Liver (tissue), 9 donors: Measurements from ENCODE around the gene CTNNA2. TPM values are rescaled to one million over a fixed set of nuclear protein-coding genes. Genes with fewer than 3 reads are reported as not detected.

ENCODE experiments used
- DNase-seq: peaks from one replicate; pipeline ENCODE4 v3.0.0-alpha.2; 2017; ENCODE audit warnings: low spot score
- H3K27ac ChIP-seq, 2 donors: one replicate each; pipeline ENCODE4 v1.7.0; 2013; ENCODE audit warnings: inconsistent platforms in 2 of 2, low read length in 2 of 2, control low read depth in 1 of 2, low read depth in 1 of 2, mild to moderate bottlenecking in 1 of 2
- H3K27me3 ChIP-seq, 4 donors: one replicate each; pipeline versions ENCODE4 v1.6.1 to v1.7.0; 2013; ENCODE audit warnings: low read length in 3 of 4, inconsistent platforms in 1 of 4, mild to moderate bottlenecking in 1 of 4, moderate library complexity in 1 of 4; ENCODE audit not compliant: control insufficient read depth in 4 of 4, insufficient read depth in 4 of 4
- H3K36me3 ChIP-seq, 4 donors: one replicate each; pipeline versions ENCODE4 v1.6.1 to v1.7.0; 2013; ENCODE audit warnings: low read length in 3 of 4, mild to moderate bottlenecking in 3 of 4, low read depth in 1 of 4, moderate library complexity in 1 of 4; ENCODE audit not compliant: control insufficient read depth in 4 of 4, insufficient read depth in 3 of 4
- H3K4me1 ChIP-seq, 4 donors: one replicate each; pipeline versions ENCODE4 v1.6.1 to v1.7.0; 2013; ENCODE audit warnings: low read length in 3 of 4, mild to moderate bottlenecking in 3 of 4, moderate library complexity in 1 of 4; ENCODE audit not compliant: control insufficient read depth in 4 of 4, insufficient read depth in 4 of 4
- H3K4me3 ChIP-seq, 3 donors: one replicate each; pipeline versions ENCODE4 v1.6.1 to v1.7.0; 2013; ENCODE audit warnings: low read length in 3 of 3, control low read depth in 1 of 3, low read depth in 1 of 3, mild to moderate bottlenecking in 1 of 3
- H3K9ac ChIP-seq, 2 donors: one replicate each; pipeline ENCODE4 v1.7.0; 2013; ENCODE audit warnings: low read length in 2 of 2, mild to moderate bottlenecking in 2 of 2, moderate library complexity in 2 of 2, control low read depth in 1 of 2, low read depth in 1 of 2
- H3K9me3 ChIP-seq, 4 donors: one replicate each; pipeline versions ENCODE4 v1.6.1 to v1.7.0; 2013; ENCODE audit warnings: low read length in 3 of 4; ENCODE audit not compliant: control insufficient read depth in 4 of 4
- CTCF ChIP-seq: fragments of 150-350 bp; IDR thresholded peaks from 2 replicates; pipeline ENCODE4 v1.5.1; 2017; ENCODE audit warnings: improper control_type of control experiment, low read depth, low read length; ENCODE audit not compliant: missing input control
- EGR1 ChIP-seq, 2 donors: IDR thresholded peaks; 2 replicates each; pipeline ENCODE4 v1.6.1; 2016 to 2018; ENCODE audit warnings: antibody characterized with exemption in 2 of 2, low read depth in 2 of 2
- FOXA2 ChIP-seq: IDR thresholded peaks from 2 replicates; pipeline ENCODE4 v1.6.1; 2016; ENCODE audit warnings: antibody characterized with exemption
- GABPA ChIP-seq, 2 donors: IDR thresholded peaks in 1 of 2; conservative IDR thresholded peaks in 1 of 2; 2 replicates each; pipeline ENCODE4 v1.6.1; 2016; ENCODE audit warnings: antibody characterized with exemption in 2 of 2, mild to moderate bottlenecking in 1 of 2, moderate library complexity in 1 of 2
- HNF4A ChIP-seq, 2 donors: conservative IDR thresholded peaks; 2 replicates each; pipeline ENCODE4 v1.6.1; 2016; ENCODE audit warnings: antibody characterized with exemption in 2 of 2, mild to moderate bottlenecking in 2 of 2
- HNF4G ChIP-seq: IDR thresholded peaks from 2 replicates; pipeline ENCODE4 v1.6.1; 2016; ENCODE audit warnings: antibody characterized with exemption
- JUND ChIP-seq, 2 donors: IDR thresholded peaks; 2 replicates each; pipeline ENCODE4 v1.6.1; 2016; ENCODE audit warnings: antibody characterized with exemption in 2 of 2
- MAX ChIP-seq: IDR thresholded peaks from 2 replicates; pipeline ENCODE4 v1.6.1; 2016; ENCODE audit warnings: antibody characterized with exemption
- NR2F2 ChIP-seq: IDR thresholded peaks from 2 replicates; pipeline ENCODE4 v1.6.1; 2016; ENCODE audit warnings: antibody characterized with exemption
- REST ChIP-seq: IDR thresholded peaks from 2 replicates; pipeline ENCODE4 v1.6.1; 2016; ENCODE audit warnings: antibody characterized with exemption, mild to moderate bottlenecking
- RXRA ChIP-seq, 2 donors: IDR thresholded peaks; 2 replicates each; pipeline ENCODE4 v1.6.1; 2017 to 2018; ENCODE audit warnings: antibody characterized with exemption in 2 of 2, mild to moderate bottlenecking in 1 of 2
- SP1 ChIP-seq: IDR thresholded peaks from 2 replicates; pipeline ENCODE4 v1.6.1; 2018; ENCODE audit warnings: antibody characterized with exemption, mild to moderate bottlenecking
- TAF1 ChIP-seq: conservative IDR thresholded peaks from 2 replicates; pipeline ENCODE4 v1.6.1; 2016; ENCODE audit warnings: antibody characterized with exemption, mild to moderate bottlenecking
- YY1 ChIP-seq: IDR thresholded peaks from 2 replicates; pipeline ENCODE4 v1.6.1; 2016; ENCODE audit warnings: antibody characterized with exemption, mild to moderate bottlenecking
- ZBTB33 ChIP-seq: IDR thresholded peaks from 2 replicates; pipeline ENCODE4 v1.6.1; 2016; ENCODE audit warnings: antibody characterized with exemption
- WGBS: extraction: QIAGEN DNeasy Blood & Tissue Kit; methylation state at CpG from one replicate; pipeline ENCODE4 v1.1.7; 2013; 5-methylcytosine and 5-hydroxymethylcytosine counted together
- polyA plus RNA-seq, 2 donors: library from polyadenylated mRNA; stranded (reverse) in 1 of 2; unstranded in 1 of 2; fragments of 200-250 nt in 1 of 2; fragments of >200 nt in 1 of 2; fragmentation: Nextera tagmentation in 1 of 2; extraction: Ambion mirVana in 1 of 2; gene quantifications; one replicate each; pipeline versions ENCODE4 v1.2.1 to v1.2.3, GENCODE V29; 2013 to 2015
- total RNA-seq, 2 donors: library from RNA; depleted of rRNA; stranded (reverse); fragments of >200 nt; gene quantifications; one replicate each; pipeline ENCODE4 v1.2.3, GENCODE V29; 2014
- donor health status: healthy.
- donor health status: healthy.
- donor health status: healthy.
- donor health status: healthy.
- donor health status: healthy.

The CTNNA2 gene
- total and polyA plus RNA-seq, 4 donors, result 0.05 TPM; not detected in 3

GRCh38 chr2:80328159-80328571 lies 815.3 kb downstream of the CTNNA2 start:
- H3K9ac ChIP-seq, result no peak overlapping the region
- H3K27me3 ChIP-seq, result peaks cover 0 to 3% (median 0%) of the 10 kb centered on the region in 4 donors
- H3K4me3 ChIP-seq, result no peak overlapping the region
- 48% methylated on average over 1 of the region's 1 CpG for WGBS
- no peaks in the 10 kb centered on the region for H3K9me3 ChIP-seq
- H3K36me3 ChIP-seq, result no peaks in the 10 kb centered on the region
- no peak overlapping the region for H3K27ac ChIP-seq
- H3K4me1 ChIP-seq, result no peaks in the 10 kb centered on the region
- no peak for DNase-seq
- no peak for TF ChIP-seq NR2F2
- TF ChIP-seq RXRA (IDR thresholded peaks at IDR 0.05), result no peak
- TF ChIP-seq MAX, result no peak
- TF ChIP-seq REST, result no peak

GRCh38 chr2:80329491-80329890 lies 816.6 kb downstream of the CTNNA2 start:
- Histone ChIP-seq H3K27me3 (peaks cover 0 to 3% (median 0%) of the 10 kb centered on the region in 4 donors), H3K9ac (no peak overlapping the region), H3K4me3 (no peak overlapping the region), H3K4me1 (no peaks in the 10 kb centered on the region), H3K9me3 (no peaks in the 10 kb centered on the region), H3K36me3 (no peaks in the 10 kb centered on the region), H3K27ac (no peak overlapping the region)
- no peak for TF ChIP-seq YY1
- DNase-seq, result no peak
- WGBS, result 68% methylated on average over 5 of the region's 5 CpGs

- H3K27ac ChIP-seq, result no peak overlapping the region
- WGBS, result 67% methylated on average over 14 of the region's 14 CpGs
- no peak for DNase-seq
- H3K9ac ChIP-seq, result no peak overlapping the region
- no peaks in the 10 kb centered on the region for H3K4me1 ChIP-seq
- no peaks in the 10 kb centered on the region for H3K36me3 ChIP-seq
- H3K4me3 ChIP-seq, result no peak overlapping the region
- H3K9me3 ChIP-seq, result no peaks in the 10 kb centered on the region
- H3K27me3 ChIP-seq, result peaks cover 0 to 3% (median 0%) of the 10 kb centered on the region in 4 donors
- TF ChIP-seq TAF1 (no peak), HNF4G (no peak), RXRA (IDR thresholded peaks at IDR 0.05) (no peak), NR2F2 (no peak), FOXA2 (no peak), MAX (no peak), JUND (IDR thresholded peaks at IDR 0.05) (no peak), ZBTB33 (no peak), HNF4A (conservative IDR thresholded peaks at IDR 0.05) (no peak), CTCF (no peak), SP1 (no peak), GABPA (IDR thresholded peaks at IDR 0.05 in 1 of 2, conservative IDR thresholded peaks at IDR 0.05 in 1 of 2) (no peak), EGR1 (IDR thresholded peaks at IDR 0.05; ENCODE audit: low read depth in 2 of 2) (no peak)
These were observed 817.9 kb downstream of the CTNNA2 start for GRCh38 chr2:80330527-80331450.
